Kidney glomerular epithelial cell (primary cell): ENCODE results near the gene GLIS1.

Experiments used
- DNase-seq: peaks from one replicate; lab custom pipeline; 2025; lab: John Stamatoyannopoulos, UW

GLIS1 gene

GRCh38 chr1:53638360-53639035 is 100.5 kb downstream of the GLIS1 start:
- DNase-seq, result no peak

GRCh38 chr1:53637511-53638359 is 101.2 kb downstream of the GLIS1 start:
- no peak for DNase-seq

GRCh38 chr1:53636621-53637171 is 102.3 kb downstream of the GLIS1 start:
- DNase-seq, result no peak

- DNase-seq, result no peak
Measured at GRCh38 chr1:53634571-53634979, 104.4 kb downstream of the GLIS1 start.

- no peak for DNase-seq
Measured at GRCh38 chr1:53633073-53633704, 105.8 kb downstream of the GLIS1 start.

- DNase-seq, result no peak
Measured at GRCh38 chr1:53631622-53632310, 107.2 kb downstream of the GLIS1 start.

GRCh38 chr1:53629101-53629691 is 109.8 kb downstream of the GLIS1 start:
- DNase-seq, result no peak

- DNase-seq, result no peak
Measured at GRCh38 chr1:53628286-53628955, 110.5 kb downstream of the GLIS1 start.

GRCh38 chr1:53627666-53628065 is 111.3 kb downstream of the GLIS1 start:
- DNase-seq, result no peak

GRCh38 chr1:53627031-53627430 is 111.9 kb downstream of the GLIS1 start:
- no peak for DNase-seq

- DNase-seq, result no peak
Measured at GRCh38 chr1:53626616-53627015, 112.3 kb downstream of the GLIS1 start.

GRCh38 chr1:53625766-53626520 is 113.0 kb downstream of the GLIS1 start:
- no peak for DNase-seq

GRCh38 chr1:53625049-53625448 is 113.9 kb downstream of the GLIS1 start:
- no peak for DNase-seq

GRCh38 chr1:53622531-53622930 is 116.4 kb downstream of the GLIS1 start:
- no peak for DNase-seq

GRCh38 chr1:53621144-53621543 is 117.8 kb downstream of the GLIS1 start:
- no peak for DNase-seq

GRCh38 chr1:53620061-53620855 is 118.7 kb downstream of the GLIS1 start:
- no peak for DNase-seq

GRCh38 chr1:53619367-53620060 is 119.5 kb downstream of the GLIS1 start:
- no peak for DNase-seq

GRCh38 chr1:53618500-53619366 is 120.2 kb downstream of the GLIS1 start:
- DNase-seq, result no peak
